ENCODE data around the gene CACFD1.
A peak's percentile ranks its signal among the peaks of the same experiment; 100 is the strongest.

CACFD1 gene

DNA sequence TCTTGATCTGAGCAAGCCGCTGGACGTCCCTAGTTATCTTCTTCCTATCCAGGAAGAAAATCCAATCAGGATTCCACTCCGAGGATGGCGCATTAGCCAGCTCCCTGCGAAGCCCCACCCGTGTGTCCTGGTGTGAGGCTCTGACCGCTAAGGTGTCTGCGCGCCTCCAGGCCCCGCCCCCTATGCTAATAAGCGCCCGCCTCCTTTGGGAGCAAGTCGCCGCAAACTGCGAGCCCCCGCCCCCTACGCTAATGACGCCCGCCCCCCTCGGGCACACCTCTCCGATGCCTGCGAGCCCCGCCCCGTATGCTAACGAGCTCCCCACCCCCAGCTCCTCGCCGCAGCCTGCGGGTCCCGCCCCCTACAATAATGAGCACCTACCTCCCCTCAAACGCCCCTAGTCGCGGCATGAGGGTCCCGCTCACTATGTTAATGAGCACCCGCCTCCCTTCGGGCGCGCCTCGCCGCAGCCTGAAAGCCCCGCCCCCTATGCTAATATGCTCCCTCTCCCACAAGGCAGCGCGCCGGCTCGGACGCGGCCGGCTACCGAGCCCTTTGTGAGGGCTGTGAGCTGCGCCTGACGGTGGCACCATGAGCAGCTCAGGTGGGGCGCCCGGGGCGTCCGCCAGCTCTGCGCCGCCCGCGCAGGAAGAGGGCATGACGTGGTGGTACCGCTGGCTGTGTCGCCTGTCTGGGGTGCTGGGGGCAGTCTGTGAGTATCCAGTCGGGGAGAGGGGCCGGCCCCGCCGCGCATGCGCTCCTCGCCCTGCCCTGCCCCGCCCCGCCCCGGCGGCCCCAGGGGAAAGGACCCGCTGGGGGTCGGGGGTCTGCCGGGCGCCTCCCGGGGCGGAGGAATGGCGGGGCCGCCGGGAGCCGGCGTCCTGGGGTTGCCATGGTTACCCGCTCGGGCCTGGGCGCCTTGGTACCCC lies at the start of gene CACFD1:
TSS of gene CACFD1 (plus strand) at position 503 of the 929 bp plus-strand sequence. CDS start at position 592, 89 bp downstream.
- DNase-seq (ENCODE audit: low spot score): peak; percentile 87

DNA sequence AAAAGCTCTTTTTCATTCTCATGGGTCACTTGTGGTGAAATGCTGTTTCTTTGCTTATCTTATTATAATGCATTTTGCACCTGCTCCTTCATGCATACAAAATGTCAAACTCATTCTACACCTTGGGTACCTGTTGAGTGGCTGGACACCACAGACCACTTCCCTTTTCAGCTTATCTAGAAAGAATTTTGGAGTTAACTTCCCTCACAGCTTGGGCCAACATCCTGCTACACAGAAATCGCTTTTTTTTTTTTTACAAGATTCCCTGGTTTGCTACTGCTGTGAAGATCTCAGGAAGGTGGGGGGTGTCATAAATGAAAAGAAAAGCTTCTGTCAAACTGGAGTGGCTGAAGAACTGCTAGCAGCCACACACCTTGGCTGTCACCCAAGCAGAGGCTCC lies 44.6 kb upstream of the CACFD1 start:
- no peak for DNase-seq (ENCODE audit: low spot score)

GRCh38 chr9:133417541-133418461 lies 42.0 kb upstream of the CACFD1 start, which contains the start of gene REXO4:
TSS of gene REXO4 (minus strand) at chr9:133418010. CDS start at chr9:133417844, 166 bp downstream.
- peak; percentile 95 for DNase-seq (ENCODE audit: low spot score)

DNA sequence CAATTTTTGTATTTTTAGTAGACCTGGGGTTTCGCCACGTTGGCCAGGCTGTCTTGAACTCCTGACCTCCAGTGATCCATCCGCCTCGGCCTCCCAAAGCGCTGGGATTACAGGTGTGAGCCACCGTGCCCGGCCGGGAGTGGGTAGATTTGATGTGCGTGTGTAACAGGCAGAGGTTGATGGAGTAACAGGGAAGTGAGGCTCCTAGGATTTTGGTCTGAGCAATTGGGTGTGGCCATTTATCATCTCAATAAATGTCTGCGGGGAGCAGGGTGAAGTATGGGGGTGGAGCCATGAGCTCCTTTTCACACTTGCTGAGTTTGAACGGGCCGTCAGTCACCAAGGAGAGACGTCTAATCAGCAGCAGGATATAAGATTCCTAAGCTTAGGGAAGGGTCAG lies 40.8 kb upstream of the CACFD1 start:
- DNase-seq (ENCODE audit: low spot score): no peak

DNA sequence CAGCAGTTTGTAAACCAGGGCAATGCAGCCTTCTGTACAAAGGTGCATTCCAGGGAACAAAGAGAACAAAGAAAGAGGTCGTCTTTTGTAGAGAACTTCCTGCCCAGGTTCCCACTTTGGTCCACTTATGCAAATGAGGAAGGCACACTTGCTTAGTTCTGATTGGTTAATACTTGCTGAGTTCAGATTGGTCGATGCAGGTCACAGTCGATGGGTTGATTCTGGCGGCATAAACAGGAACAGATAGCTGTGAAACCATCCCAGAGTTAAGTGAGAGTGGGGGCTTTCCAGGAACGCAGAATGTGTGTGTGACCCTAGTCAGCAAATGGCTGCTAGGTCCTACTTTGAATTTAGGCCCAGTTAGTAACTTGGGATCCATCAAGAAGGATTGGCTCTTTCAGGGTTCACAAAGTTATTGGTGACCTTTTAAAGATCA lies 39.4 kb upstream of the CACFD1 start:
- peak; percentile 29 for DNase-seq (ENCODE audit: low spot score)

DNA sequence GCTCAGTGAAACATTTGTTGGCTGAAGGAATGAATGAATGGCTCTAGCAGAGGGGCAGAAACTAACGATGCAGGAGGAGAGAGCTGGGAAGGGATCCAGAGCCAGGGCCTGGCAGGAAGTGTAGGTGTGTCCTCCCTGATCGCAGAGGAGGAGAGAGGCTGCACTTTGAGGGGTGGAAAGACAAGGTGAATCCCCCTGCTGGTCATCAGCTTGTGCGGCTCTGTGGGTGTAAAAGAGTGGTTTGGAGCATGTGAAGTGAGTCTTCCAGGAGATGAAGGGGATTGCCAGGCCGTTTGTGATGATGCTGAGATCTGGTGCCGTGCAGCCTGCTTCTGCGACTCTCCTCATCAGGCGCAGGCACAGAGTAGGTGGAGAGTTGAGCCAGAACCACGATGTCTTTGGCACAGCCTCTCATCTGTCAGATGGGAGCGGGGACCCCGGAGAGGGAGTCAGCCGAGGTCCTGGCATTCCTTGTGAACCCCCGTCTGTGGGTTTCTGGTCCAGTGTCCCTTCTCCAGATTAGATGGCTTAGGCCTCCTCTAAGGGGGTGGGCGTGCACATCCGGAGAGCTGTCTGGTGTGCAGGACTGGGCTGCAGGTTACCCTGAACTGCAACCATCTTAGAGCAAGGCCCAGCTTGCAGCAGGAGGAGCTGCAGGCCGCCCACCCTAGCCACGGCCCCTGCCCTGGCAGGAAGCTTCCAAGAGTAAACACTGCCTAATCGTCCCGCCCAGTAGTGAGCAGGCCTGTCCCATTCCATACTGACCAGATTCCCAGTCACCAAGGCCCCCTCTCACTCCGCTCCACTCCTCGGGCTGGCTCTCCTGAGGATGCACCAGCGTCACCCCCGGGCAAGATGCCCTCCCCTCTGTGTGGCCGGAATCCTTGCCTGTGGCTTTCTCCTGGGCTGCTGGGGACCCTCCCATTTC lies 37.9 kb upstream of the CACFD1 start, which contains the start of gene ADAMTS13:
TSS of gene ADAMTS13 (plus strand) at position 753 of the 928 bp plus-strand sequence. CDS start at position 830, 77 bp downstream.
- peak; percentile 60 for DNase-seq (ENCODE audit: low spot score)

DNA sequence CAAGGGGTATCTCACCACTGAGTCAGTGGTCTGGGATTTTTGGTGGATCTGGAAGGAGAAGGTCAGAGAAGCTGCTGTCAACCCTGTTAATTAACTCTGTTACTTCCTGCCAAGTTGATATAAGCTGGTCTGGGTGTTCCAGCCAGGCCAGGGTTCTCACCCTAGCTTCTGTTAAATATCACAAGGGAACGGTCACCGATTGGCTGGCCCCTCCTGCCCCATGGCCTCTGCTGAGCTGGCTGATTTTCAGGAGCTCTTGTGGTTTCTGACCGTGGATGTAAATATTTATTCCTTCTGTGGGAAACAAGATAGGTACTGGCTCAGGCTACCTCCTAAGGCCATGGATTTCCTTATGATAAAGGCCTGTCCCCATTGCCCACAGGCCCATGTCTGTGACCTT lies 36.6 kb upstream of the CACFD1 start:
- no peak for DNase-seq (ENCODE audit: low spot score)

GRCh38 chr9:133424187-133424586 lies 35.6 kb upstream of the CACFD1 start:
- DNase-seq (ENCODE audit: low spot score): no peak

GRCh38 chr9:133425049-133425632 lies 34.6 kb upstream of the CACFD1 start:
- no peak for DNase-seq (ENCODE audit: low spot score)

GRCh38 chr9:133426011-133426410 lies 33.8 kb upstream of the CACFD1 start:
- DNase-seq (ENCODE audit: low spot score): no peak

DNA sequence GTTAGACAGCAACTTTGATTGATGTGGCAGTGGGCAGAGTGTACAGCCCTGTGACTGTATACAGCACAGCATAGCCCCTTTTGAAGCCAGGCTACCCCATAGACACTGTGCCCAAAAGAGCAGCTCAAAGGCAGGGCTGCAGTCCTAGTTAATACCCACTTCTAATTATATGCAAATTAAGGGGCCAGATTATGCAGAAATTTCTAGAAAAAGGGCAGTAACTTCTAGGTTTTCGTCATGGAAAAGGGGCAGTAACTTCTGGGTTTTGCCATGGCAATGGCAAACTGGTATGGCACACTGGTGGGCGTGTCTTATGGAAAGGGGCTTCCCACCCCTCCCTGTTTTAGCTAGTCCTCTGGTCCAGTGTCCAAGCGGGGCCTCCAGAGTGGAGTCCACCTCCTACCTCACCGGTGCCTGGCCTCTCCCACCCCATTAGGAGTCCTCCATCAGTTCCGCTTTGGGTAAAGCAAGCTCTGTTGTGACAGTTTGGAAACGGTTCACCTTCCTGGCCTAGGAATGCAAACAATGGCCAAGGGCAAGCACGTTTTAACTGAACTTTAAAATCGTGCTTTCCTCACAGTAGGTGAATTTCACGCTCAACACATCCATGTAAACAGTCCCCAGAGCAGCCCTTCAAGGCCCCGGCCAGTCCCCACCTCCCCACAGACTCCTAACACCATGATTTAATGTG lies 32.0 kb upstream of the CACFD1 start:
- no peak for DNase-seq (ENCODE audit: low spot score)

DNA sequence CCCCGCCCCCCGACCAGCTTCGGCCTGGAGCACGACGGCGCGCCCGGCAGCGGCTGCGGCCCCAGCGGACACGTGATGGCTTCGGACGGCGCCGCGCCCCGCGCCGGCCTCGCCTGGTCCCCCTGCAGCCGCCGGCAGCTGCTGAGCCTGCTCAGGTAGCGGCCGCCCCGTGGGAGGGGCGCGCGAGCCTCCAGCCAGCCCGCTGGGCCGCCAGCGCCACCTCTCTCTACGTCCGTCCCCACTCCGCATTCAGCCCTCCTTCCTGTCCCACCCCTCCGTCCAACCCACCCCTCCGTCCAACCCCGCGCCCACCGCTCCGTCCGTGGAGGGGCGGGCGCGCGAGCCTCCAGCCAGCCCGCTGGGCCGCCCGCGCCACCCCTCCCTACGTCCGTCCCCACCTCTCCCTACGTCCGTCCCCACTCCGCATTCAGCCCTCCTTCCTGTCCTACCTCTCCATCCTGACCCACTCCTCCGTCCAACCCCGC lies 31.1 kb upstream of the CACFD1 start:
- DNase-seq (ENCODE audit: low spot score): no peak

DNA sequence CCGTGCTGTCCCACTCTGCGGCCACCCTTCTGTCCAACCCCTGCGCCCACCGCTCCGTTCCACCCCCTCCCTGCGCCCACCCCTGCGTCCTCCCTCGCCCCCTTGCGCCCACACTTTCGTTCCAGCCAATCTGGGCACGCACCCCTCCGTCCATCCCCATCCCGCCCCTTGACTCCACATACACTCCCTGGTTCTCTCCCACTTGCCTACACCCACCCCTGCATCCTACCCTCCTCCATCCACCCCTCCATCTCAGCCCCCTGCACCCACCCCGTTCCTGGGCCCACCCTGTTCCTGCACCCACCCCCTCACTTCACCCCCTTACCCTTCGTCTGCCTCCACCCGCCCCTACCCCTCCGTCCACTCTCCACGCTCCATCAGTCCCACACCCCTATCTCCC lies 30.6 kb upstream of the CACFD1 start:
- no peak for DNase-seq (ENCODE audit: low spot score)

GRCh38 chr9:133429641-133430161 lies 30.1 kb upstream of the CACFD1 start:
- no peak for DNase-seq (ENCODE audit: low spot score)

- DNase-seq (ENCODE audit: low spot score): no peak
These were observed 29.5 kb upstream of the CACFD1 start for GRCh38 chr9:133430244-133430643.

DNA sequence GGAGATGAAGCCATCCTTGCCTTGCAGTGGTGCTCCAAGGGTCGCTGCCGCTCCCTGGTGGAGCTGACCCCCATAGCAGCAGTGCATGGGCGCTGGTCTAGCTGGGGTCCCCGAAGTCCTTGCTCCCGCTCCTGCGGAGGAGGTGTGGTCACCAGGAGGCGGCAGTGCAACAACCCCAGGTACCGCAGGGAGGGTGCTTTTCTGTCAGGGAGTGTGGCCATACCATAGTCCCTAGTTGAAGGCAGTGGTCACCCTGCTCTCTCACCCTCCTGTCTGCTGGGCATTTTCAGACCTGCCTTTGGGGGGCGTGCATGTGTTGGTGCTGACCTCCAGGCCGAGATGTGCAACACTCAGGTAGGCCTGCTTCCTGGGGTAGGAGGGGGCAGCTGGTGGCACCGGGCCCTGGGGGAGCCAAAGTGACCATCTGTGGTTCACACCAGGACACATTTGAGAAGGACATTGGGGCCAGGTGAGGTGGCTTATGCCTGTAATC lies 26.4 kb upstream of the CACFD1 start:
- DNase-seq (ENCODE audit: low spot score): no peak

DNA sequence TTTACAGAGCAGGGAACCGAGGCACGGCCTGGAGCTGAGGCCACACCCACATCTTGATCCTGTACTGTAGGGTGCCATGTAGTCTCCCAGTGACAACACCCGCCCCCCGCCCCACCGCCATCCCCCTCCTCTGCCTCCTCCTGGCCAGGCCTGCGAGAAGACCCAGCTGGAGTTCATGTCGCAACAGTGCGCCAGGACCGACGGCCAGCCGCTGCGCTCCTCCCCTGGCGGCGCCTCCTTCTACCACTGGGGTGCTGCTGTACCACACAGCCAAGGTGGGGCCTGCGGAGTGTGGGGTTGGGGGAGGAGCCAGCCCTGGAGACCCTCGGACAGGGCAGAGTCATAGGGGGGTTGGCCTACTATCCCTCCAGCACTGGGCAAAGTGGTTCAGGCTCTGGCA lies 23.1 kb upstream of the CACFD1 start:
- no peak for DNase-seq (ENCODE audit: low spot score)

GRCh38 chr9:133437753-133438531 lies 21.8 kb upstream of the CACFD1 start:
- no peak for DNase-seq (ENCODE audit: low spot score)

DNA sequence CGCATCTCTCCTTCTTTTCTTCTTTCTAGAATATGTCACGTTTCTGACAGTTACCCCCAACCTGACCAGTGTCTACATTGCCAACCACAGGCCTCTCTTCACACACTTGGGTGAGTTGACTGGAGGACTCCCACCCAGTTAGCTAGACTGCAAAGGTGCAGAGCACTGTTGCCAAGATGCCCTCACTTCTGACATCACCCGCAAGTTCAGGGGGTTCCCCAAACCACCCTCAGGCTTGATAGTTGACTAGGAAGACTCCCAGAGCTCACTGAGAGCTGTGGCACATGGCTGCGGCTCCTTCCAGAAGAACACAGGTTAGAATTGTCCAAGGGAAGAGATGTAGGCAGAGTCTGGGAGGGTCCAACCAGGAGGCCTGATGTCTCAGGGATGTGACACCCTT lies 20.4 kb upstream of the CACFD1 start:
- DNase-seq (ENCODE audit: low spot score): no peak

Measured in activated CD4-positive, alpha-beta T cell treated with anti-CD3 and anti-CD28 coated beads, Interleukin-2, Interleukin-4, amounts not matched to agents 100 ng/mL and 50 ng/mL, durations not matched to agents 16 hours and 8 hours (primary cell).